Stomach (tissue), 4 donors: ENCODE results near the gene C16orf95.

Experiments used
- CTCF ChIP-seq, 7 experiments: fragments of 450-650 bp in 4 of 7; fragments of 200-600 bp in 3 of 7; sonication (generic) in 3 of 7; IDR thresholded peaks; one replicate each; pipeline ENCODE4 v1.5.1; 2016 to 2019; ENCODE audit warnings: antibody characterized with exemption in 7 of 7, control low read depth in 2 of 7, mild to moderate bottlenecking in 1 of 7
- EP300 ChIP-seq: sonication (generic); formaldehyde crosslinking; IDR thresholded peaks from one replicate; pipeline ENCODE4 v1.6.1; 2017; ENCODE audit warnings: antibody characterized with exemption
- POLR2A ChIP-seq, 4 donors: fragments of 450-650 bp; IDR thresholded peaks; one replicate each; pipeline ENCODE4 v1.6.1; 2016; ENCODE audit warnings: antibody characterized with exemption in 4 of 4, control low read depth in 2 of 4, mild to moderate bottlenecking in 1 of 4, moderate library complexity in 1 of 4
- POLR2AphosphoS5 ChIP-seq, 3 donors: sonication (generic); formaldehyde crosslinking; IDR thresholded peaks; one replicate each; pipeline ENCODE4 v1.6.1; 2016; ENCODE audit warnings: antibody characterized with exemption in 3 of 3

- TF ChIP-seq EP300: no peak
- no peak for TF ChIP-seq CTCF (IDR thresholded peaks at IDR 0.05)
- no peak for TF ChIP-seq POLR2A (IDR thresholded peaks at IDR 0.05)
- no peak for TF ChIP-seq POLR2AphosphoS5 (IDR thresholded peaks at IDR 0.05)
These were observed 15.0 kb upstream of the C16orf95 start for GRCh38 chr16:87332150-87332549.
